ENCODE data around the gene RPS19BP1.

DNA sequence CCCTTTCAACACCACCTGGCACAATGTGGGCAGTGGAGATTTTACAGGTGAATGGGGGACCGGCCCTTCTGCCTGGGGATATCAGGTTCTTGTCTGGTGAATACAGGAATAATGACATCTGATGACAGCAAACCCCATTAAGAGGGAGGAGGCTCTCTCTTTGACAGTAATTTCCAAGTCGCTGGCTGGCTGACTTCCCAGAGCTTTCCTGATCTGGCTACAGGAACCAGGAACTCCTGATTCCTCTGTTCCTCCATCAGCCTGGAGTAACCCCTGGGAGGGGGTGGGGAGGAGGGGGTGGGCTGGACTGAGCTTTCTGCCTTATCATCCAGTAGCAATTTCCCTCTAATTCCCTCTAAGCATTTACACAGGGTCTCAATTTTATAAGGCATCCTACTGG is 34.2 kb downstream of the RPS19BP1 start:
- no peak for TF ChIP-seq POLR2A (IDR thresholded peaks at IDR 0.05)
- TF ChIP-seq, protein P1, sequence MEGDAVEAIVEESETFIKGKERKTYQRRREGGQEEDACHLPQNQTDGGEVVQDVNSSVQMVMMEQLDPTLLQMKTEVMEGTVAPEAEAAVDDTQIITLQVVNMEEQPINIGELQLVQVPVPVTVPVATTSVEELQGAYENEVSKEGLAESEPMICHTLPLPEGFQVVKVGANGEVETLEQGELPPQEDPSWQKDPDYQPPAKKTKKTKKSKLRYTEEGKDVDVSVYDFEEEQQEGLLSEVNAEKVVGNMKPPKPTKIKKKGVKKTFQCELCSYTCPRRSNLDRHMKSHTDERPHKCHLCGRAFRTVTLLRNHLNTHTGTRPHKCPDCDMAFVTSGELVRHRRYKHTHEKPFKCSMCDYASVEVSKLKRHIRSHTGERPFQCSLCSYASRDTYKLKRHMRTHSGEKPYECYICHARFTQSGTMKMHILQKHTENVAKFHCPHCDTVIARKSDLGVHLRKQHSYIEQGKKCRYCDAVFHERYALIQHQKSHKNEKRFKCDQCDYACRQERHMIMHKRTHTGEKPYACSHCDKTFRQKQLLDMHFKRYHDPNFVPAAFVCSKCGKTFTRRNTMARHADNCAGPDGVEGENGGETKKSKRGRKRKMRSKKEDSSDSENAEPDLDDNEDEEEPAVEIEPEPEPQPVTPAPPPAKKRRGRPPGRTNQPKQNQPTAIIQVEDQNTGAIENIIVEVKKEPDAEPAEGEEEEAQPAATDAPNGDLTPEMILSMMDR (IDR thresholded peaks at IDR 0.05) = no peak
